HG03575 (cell line): ENCODE measurements around the gene XRN1.
"Not testable (repeated sequence)": the region's sequence is repeated elsewhere in the genome, so short reads cannot be mapped to it uniquely, and the experiment has no call there.

Experiments
- ATAC-seq: cut with Tn5 transposase; IDR thresholded peaks from one replicate; pipeline ENCODE4 v1.9.1; 2021; ENCODE audit not compliant: unreplicated experiment, insufficient number of reproducible peaks, low FRiP score; ENCODE audit errors: extremely low read depth

The XRN1 gene

GRCh38 chr3:142356818-142357217 is 91.0 kb downstream of the XRN1 start:
- ATAC-seq, result no peak

- no peak for ATAC-seq
These were observed 92.1 kb downstream of the XRN1 start for GRCh38 chr3:142355692-142356091.

- ATAC-seq, result no peak
These were observed 93.8 kb downstream of the XRN1 start for GRCh38 chr3:142354076-142354475.

- ATAC-seq, result no peak
These were observed 94.3 kb downstream of the XRN1 start for GRCh38 chr3:142353571-142353970.

- ATAC-seq, result not testable (repeated sequence)
These were observed 95.1 kb downstream of the XRN1 start for GRCh38 chr3:142352698-142353097.

- no peak for ATAC-seq
These were observed 99.4 kb downstream of the XRN1 start for GRCh38 chr3:142348460-142348859.

GRCh38 chr3:142337994-142338393 is 109.8 kb downstream of the XRN1 start:
- no peak for ATAC-seq

GRCh38 chr3:142332390-142332789 is 115.4 kb downstream of the XRN1 start:
- no peak for ATAC-seq

- not testable (repeated sequence) for ATAC-seq
These were observed 123.4 kb downstream of the XRN1 start for GRCh38 chr3:142324275-142324953.

- no peak for ATAC-seq
These were observed 127.9 kb downstream of the XRN1 start for GRCh38 chr3:142319912-142320311.

- ATAC-seq, result no peak
These were observed 128.7 kb downstream of the XRN1 start for GRCh38 chr3:142319094-142319493.

- no peak for ATAC-seq
These were observed 129.5 kb downstream of the XRN1 start for GRCh38 chr3:142318331-142318730.

- not testable (repeated sequence) for ATAC-seq
These were observed 131.9 kb downstream of the XRN1 start for GRCh38 chr3:142315978-142316388.

GRCh38 chr3:142315083-142315482 is 132.8 kb downstream of the XRN1 start:
- no peak for ATAC-seq

GRCh38 chr3:142310439-142310838 is 137.4 kb downstream of the XRN1 start:
- ATAC-seq, result no peak

GRCh38 chr3:142302847-142303246 is 145.0 kb downstream of the XRN1 start:
- not testable (repeated sequence) for ATAC-seq

GRCh38 chr3:142298626-142299025 is 149.2 kb downstream of the XRN1 start:
- no peak for ATAC-seq

- ATAC-seq, result no peak
These were observed 151.3 kb downstream of the XRN1 start for GRCh38 chr3:142296507-142296906.

GRCh38 chr3:142287866-142288638 is 159.8 kb downstream of the XRN1 start:
- no peak for ATAC-seq

- no peak for ATAC-seq
These were observed 162.7 kb downstream of the XRN1 start for GRCh38 chr3:142285083-142285517.
